ENCODE results near the gene RNF4. TPM values are rescaled to one million over a fixed set of nuclear protein-coding genes. Genes with fewer than 3 reads are reported as not detected.

RNF4 gene
- total RNA-seq, 1 donor from 2014 or later, result 77.2 TPM

DNA sequence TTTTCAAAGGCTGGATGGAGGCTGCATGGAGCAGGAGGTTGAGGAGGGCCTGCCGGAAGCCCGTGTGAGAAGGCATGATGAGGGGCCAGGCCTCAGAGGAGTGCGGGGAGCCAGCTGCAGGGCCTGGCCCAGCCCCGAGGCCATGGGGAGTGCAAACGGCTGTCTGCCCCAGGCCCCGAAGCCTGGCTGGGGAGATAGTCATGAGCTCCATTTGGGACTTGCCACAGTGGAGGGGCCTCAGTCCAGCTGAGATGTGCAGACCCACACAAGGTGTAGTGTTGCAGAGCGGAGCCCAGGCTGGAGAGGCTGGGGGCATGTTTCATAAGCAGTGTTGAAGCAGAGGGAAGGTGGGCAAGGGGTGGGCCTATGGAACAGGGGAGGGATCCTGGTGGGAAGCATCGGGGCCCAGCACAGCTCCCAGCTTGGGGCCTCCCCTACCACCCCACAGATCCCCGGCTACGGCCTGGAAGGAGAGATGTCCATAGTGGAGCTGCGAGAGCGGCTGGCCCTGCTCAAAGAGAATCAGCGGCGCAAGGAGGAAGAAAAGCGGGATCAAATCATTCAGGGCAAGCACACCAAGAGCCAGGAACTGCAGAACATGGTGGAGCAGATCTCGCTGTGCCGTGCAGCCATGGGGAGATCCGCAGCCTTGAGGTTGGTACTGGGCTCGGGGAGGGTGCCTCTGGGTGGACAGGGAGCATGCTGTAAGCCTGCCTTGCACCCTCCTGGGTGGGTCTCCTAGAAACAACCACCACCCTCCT, 9.1 kb upstream of the RNF4 start:
- FAIRE-seq, result no peak
- no peak for TF ChIP-seq EZH2 (IDR thresholded peaks at IDR 0.05; ENCODE audit: insufficient read depth, low read length)
- TF ChIP-seq, protein P1, sequence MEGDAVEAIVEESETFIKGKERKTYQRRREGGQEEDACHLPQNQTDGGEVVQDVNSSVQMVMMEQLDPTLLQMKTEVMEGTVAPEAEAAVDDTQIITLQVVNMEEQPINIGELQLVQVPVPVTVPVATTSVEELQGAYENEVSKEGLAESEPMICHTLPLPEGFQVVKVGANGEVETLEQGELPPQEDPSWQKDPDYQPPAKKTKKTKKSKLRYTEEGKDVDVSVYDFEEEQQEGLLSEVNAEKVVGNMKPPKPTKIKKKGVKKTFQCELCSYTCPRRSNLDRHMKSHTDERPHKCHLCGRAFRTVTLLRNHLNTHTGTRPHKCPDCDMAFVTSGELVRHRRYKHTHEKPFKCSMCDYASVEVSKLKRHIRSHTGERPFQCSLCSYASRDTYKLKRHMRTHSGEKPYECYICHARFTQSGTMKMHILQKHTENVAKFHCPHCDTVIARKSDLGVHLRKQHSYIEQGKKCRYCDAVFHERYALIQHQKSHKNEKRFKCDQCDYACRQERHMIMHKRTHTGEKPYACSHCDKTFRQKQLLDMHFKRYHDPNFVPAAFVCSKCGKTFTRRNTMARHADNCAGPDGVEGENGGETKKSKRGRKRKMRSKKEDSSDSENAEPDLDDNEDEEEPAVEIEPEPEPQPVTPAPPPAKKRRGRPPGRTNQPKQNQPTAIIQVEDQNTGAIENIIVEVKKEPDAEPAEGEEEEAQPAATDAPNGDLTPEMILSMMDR (IDR thresholded peaks at IDR 0.05; ENCODE audit: insufficient read depth, low read depth, low read length), result no peak
- Histone ChIP-seq H3K27ac (ENCODE audit: low read depth, low read length) (no peak overlapping the region), H3K4me1 (ENCODE audit: insufficient read depth, low read length) (peaks cover 5% of the 10 kb centered on the region), H3K4me3 (ENCODE audit: insufficient read depth, low read depth, low read length) (no peak overlapping the region), H2AFZ (ENCODE audit: low read depth, low read length) (no peak overlapping the region), H3K27me3 (ENCODE audit: insufficient read depth, low read length) (no peaks in the 10 kb centered on the region), H3K79me2 (ENCODE audit: insufficient read depth, low read length) (no peaks in the 10 kb centered on the region), H3K36me3 (ENCODE audit: insufficient read depth, low read length) (no peaks in the 10 kb centered on the region), H3K9ac (ENCODE audit: low read length) (no peak overlapping the region), H3K4me2 (ENCODE audit: low read length) (no peak overlapping the region), H3K9me3 (ENCODE audit: insufficient read depth, low read depth, low read length) (no peaks in the 10 kb centered on the region), H4K20me1 (ENCODE audit: insufficient read depth, low read length) (no peaks in the 10 kb centered on the region)
- Mint-ChIP-seq H3K36me3 (ENCODE audit: low read depth, unreplicated experiment) (no peaks in the 10 kb centered on the region), H3K27ac (ENCODE audit: unreplicated experiment) (no peak overlapping the region), H3K4me1 (ENCODE audit: low read depth, unreplicated experiment) (peaks cover 2% of the 10 kb centered on the region), H3K9me3 (ENCODE audit: unreplicated experiment) (no peaks in the 10 kb centered on the region), H3K4me3 (ENCODE audit: unreplicated experiment) (no peak overlapping the region), H3K27me3 (ENCODE audit: low read depth, unreplicated experiment) (peaks cover 60% of the 10 kb centered on the region)
- no peak for DNase-seq (ENCODE audit: low read depth)

DNA sequence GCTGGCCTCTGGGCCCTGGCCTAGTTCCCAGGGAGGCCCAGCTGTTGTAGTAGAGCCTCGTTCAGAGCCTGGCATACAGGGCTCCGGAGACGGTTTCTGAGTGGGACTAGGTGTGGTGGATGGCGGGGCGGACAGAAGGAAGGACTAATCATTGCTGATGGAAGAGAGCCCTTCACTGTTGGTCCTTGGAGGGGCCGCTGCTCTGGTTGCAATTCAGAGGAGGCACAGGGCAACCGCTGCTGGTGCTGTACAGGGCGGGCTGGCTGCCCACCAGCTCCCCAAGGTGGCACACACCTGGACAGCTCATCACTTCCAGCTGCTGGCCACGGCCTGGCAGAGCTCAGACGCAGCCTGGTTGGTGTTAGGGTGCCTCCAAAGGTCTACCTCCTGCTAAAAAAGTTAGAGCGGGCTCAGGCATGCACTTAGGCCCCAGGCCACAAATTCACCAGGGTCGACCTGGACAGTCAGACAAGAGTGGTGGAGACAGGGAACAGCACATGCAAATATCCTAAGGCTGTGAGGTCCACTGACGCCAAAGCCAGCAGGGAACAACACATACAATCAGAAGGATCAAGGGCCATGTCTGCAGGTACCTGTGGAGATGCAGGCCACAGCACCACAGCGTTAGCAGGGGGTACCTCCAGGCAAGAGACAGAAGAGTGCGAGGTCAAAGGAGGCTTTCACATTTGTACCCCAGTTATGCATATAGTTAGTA, 7.5 kb upstream of the RNF4 start:
- Histone ChIP-seq H3K4me3 (ENCODE audit: insufficient read depth, low read depth, low read length) (no peak overlapping the region), H3K4me1 (ENCODE audit: insufficient read depth, low read length) (peaks cover 5% of the 10 kb centered on the region), H4K20me1 (ENCODE audit: insufficient read depth, low read length) (no peaks in the 10 kb centered on the region), H3K27me3 (ENCODE audit: insufficient read depth, low read length) (no peaks in the 10 kb centered on the region), H3K27ac (ENCODE audit: low read depth, low read length) (no peak overlapping the region), H3K9ac (ENCODE audit: low read length) (no peak overlapping the region), H2AFZ (ENCODE audit: low read depth, low read length) (no peak overlapping the region), H3K36me3 (ENCODE audit: insufficient read depth, low read length) (no peaks in the 10 kb centered on the region), H3K4me2 (ENCODE audit: low read length) (no peak overlapping the region), H3K79me2 (ENCODE audit: insufficient read depth, low read length) (no peaks in the 10 kb centered on the region), H3K9me3 (ENCODE audit: insufficient read depth, low read depth, low read length) (no peaks in the 10 kb centered on the region)
- H3K27me3 Mint-ChIP-seq (ENCODE audit: low read depth, unreplicated experiment), result peaks cover 64% of the 10 kb centered on the region
- no peak overlapping the region for H3K27ac Mint-ChIP-seq (ENCODE audit: unreplicated experiment)
- H3K4me3 Mint-ChIP-seq (ENCODE audit: unreplicated experiment), result peak overlapping the region; percentile 81
- H3K4me1 Mint-ChIP-seq (ENCODE audit: low read depth, unreplicated experiment), result peaks cover 2% of the 10 kb centered on the region
- TF ChIP-seq EZH2 (IDR thresholded peaks at IDR 0.05; ENCODE audit: insufficient read depth, low read length), result no peak
- TF ChIP-seq, protein P1 (IDR thresholded peaks at IDR 0.05; ENCODE audit: insufficient read depth, low read depth, low read length), result no peak
- no peak for DNase-seq (ENCODE audit: low read depth)
- no peaks in the 10 kb centered on the region for H3K9me3 Mint-ChIP-seq (ENCODE audit: unreplicated experiment)
- H3K36me3 Mint-ChIP-seq (ENCODE audit: low read depth, unreplicated experiment), result no peaks in the 10 kb centered on the region
- FAIRE-seq, result no peak
